Caco-2 (cell line): ENCODE results near the gene MYLK3. TPM values are rescaled to one million over a fixed set of nuclear protein-coding genes. Genes with fewer than 3 reads are reported as not detected.

Experiments
- BruUV-seq: library from RNA; stranded (reverse); fragments of 400-500 nt; replicated peaks from 2 replicates; lab custom pipeline; 2021; lab: Mats Ljungman, UMichigan
- CTCF ChIA-PET: fragments of 300-600 bp; sonication (Branson Sonifier 250); formaldehyde crosslinking; loops from one replicate; lab custom pipeline; 2022; ENCODE audit warnings: antibody characterized with exemption; lab: Charles Lee
- POLR2A ChIA-PET: fragments of 300-600 bp; sonication (Branson Sonifier 250); formaldehyde crosslinking; loops from one replicate; lab custom pipeline; 2022; ENCODE audit warnings: antibody characterized with exemption; lab: Charles Lee
- DNase-seq, 2 experiments: peaks; one replicate each; pipeline versions ENCODE4 v3.0.0 to v3.0.0-alpha.2; 2020 to 2022
- H3K27me3 ChIP-seq: replicated peaks from 2 replicates; pipeline ENCODE4 v1.6.0; 2011; ENCODE audit warnings: low read length; ENCODE audit not compliant: control insufficient read depth, insufficient read depth
- H3K36me3 ChIP-seq: 2 replicates; pipeline ENCODE4 v1.5.1; 2011; ENCODE audit warnings: low read length; ENCODE audit not compliant: control insufficient read depth, insufficient read depth
- H3K4me1 ChIP-seq: fragments of 250-450 bp; sonication (Bioruptor Pico); 2 replicates; pipeline ENCODE4 v1.5.1; 2020; ENCODE audit warnings: mild to moderate bottlenecking
- H3K4me3 ChIP-seq: 2 replicates; pipeline ENCODE4 v1.5.1; 2011; ENCODE audit warnings: low read depth, mild to moderate bottlenecking, control low read depth, low read length
- H3K9me3 ChIP-seq: fragments of 250-450 bp; sonication (Bioruptor Pico); 2 replicates; pipeline ENCODE4 v1.5.1; 2020; ENCODE audit warnings: mild to moderate bottlenecking, moderate library complexity
- H3K27ac Mint-ChIP-seq: one replicate; pipeline ENCODE4 v1.8.0; 2022; ENCODE audit warnings: mixed read lengths; ENCODE audit not compliant: unreplicated experiment
- H3K27me3 Mint-ChIP-seq: one replicate; pipeline ENCODE4 v1.8.0; 2022; ENCODE audit warnings: mixed read lengths; ENCODE audit not compliant: insufficient read depth, unreplicated experiment
- H3K36me3 Mint-ChIP-seq: one replicate; pipeline ENCODE4 v1.8.0; 2022; ENCODE audit warnings: mild to moderate bottlenecking, mixed read lengths; ENCODE audit not compliant: insufficient read depth, unreplicated experiment
- H3K4me1 Mint-ChIP-seq: one replicate; pipeline ENCODE4 v1.8.0; 2022; ENCODE audit warnings: low read depth, mixed read lengths; ENCODE audit not compliant: unreplicated experiment
- H3K4me3 Mint-ChIP-seq: one replicate; pipeline ENCODE4 v1.8.0; 2022; ENCODE audit warnings: mild to moderate bottlenecking, moderate library complexity, mixed read lengths; ENCODE audit not compliant: unreplicated experiment
- H3K9me3 Mint-ChIP-seq: one replicate; pipeline ENCODE4 v1.8.0; 2022; ENCODE audit warnings: mixed read lengths; ENCODE audit not compliant: unreplicated experiment
- CTCF ChIP-seq, 2 experiments: fragments of 200-600 bp in 1 of 2; IDR thresholded peaks; 1 replicate in 1 of 2; 2 replicates in 1 of 2; pipeline versions ENCODE4 v1.5.1 to v1.8.0; 2011 to 2022; ENCODE audit warnings: antibody characterized with exemption in 1 of 2, control low read depth in 1 of 2, inconsistent platforms in 1 of 2, low read depth in 1 of 2, low read length in 1 of 2, mild to moderate bottlenecking in 1 of 2, moderate library complexity in 1 of 2; ENCODE audit not compliant: insufficient read depth in 1 of 2, severe bottlenecking in 1 of 2, unreplicated experiment in 1 of 2
- intact Hi-C: fragments of 100-400 bp; cut with micrococcal nuclease; formaldehyde crosslinking; loops from one replicate; pipeline ENCODE4 v1.10.0; 2022; ENCODE audit not compliant: unreplicated experiment
- total RNA-seq: library from RNA; stranded (reverse); gene quantifications from 2 replicates; pipeline ENCODE4 v1.2.3, GENCODE V29; 2022

Gene MYLK3
- total RNA-seq, 1 experiment from 2014 or later: 1.2 TPM

DNA sequence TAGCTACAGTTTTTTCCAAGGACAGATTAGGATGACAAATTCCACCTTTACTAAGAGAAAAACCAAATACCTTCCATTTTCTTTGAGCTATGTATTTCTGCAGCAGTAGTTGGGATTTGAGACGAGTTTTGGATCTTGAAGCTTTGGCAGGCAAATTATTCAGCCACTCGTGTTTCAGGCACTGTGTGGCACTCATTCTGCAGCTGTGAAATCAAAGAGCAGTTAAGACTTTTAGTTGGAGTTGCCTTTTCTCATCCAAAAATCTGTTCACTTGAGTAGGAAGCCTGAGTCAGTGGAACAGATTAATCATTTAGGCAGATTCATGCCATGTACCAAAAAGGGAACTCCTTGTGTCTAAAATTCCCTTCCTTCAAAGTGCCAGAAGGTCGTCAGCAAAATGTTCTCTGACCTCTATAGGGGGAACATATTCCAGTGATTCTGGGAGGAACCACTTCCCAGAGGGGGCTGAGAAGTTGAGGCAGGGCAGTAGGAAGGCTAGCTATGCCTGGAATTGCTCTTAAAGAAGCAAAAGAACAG lies 38.6 kb downstream of the MYLK3 start:
- H3K36me3 Mint-ChIP-seq: no peaks in the 10 kb centered on the region

GRCh38 chr16:46706642-46707041 lies 41.5 kb downstream of the MYLK3 start:
- H3K36me3 ChIP-seq: no peaks in the 10 kb centered on the region
- peak overlapping the region; percentile 68 for H3K27ac Mint-ChIP-seq
- peaks cover 11% of the 10 kb centered on the region for H3K4me1 Mint-ChIP-seq
- no peaks in the 10 kb centered on the region for H3K27me3 Mint-ChIP-seq
- H3K27me3 ChIP-seq: no peaks in the 10 kb centered on the region
- H3K4me3 Mint-ChIP-seq: peak overlapping the region; percentile 39
- H3K9me3 Mint-ChIP-seq: no peaks in the 10 kb centered on the region
- no peaks in the 10 kb centered on the region for H3K36me3 Mint-ChIP-seq
- ChIA-PET CTCF (no interaction called here), POLR2A (no interaction called here)
- DNase-seq: no peak
- no peaks in the 10 kb centered on the region for H3K9me3 ChIP-seq
- peaks cover 15% of the 10 kb centered on the region for H3K4me1 ChIP-seq
- no peak overlapping the region for H3K4me3 ChIP-seq
- intact Hi-C loops: loop anchor here (1.0 kb wide), 1 partner anchor 42 kb away; the partner anchor contains the start of gene MYLK3
- TF ChIP-seq CTCF (IDR thresholded peaks at IDR 0.05; ENCODE audit: insufficient read depth in 1 of 2, low read depth in 1 of 2, low read length in 1 of 2, severe bottlenecking in 1 of 2, unreplicated experiment in 1 of 2): no peak
- no TSS peak for BruUV-seq

More for the DNA sequence above, 38.6 kb downstream of the MYLK3 start:
- CTCF ChIA-PET: no interaction called here
- DNase-seq: no peak
- no peak overlapping the region for H3K4me3 ChIP-seq
- intact Hi-C loops: no loop called here
- POLR2A ChIA-PET: no interaction called here
- Mint-ChIP-seq H3K27ac (no peak overlapping the region), H3K4me3 (no peak overlapping the region), H3K9me3 (no peaks in the 10 kb centered on the region), H3K4me1 (peaks cover 11% of the 10 kb centered on the region), H3K27me3 (no peaks in the 10 kb centered on the region)
- H3K9me3 ChIP-seq: no peaks in the 10 kb centered on the region
- BruUV-seq: no TSS peak
- TF ChIP-seq CTCF (IDR thresholded peaks at IDR 0.05; ENCODE audit: insufficient read depth in 1 of 2, low read depth in 1 of 2, low read length in 1 of 2, severe bottlenecking in 1 of 2, unreplicated experiment in 1 of 2): no peak
- H3K27me3 ChIP-seq: no peaks in the 10 kb centered on the region
- H3K4me1 ChIP-seq: peaks cover 15% of the 10 kb centered on the region
- H3K36me3 ChIP-seq: no peaks in the 10 kb centered on the region

GRCh38 chr16:46702030-46702429 lies 46.1 kb downstream of the MYLK3 start:
- no peak for DNase-seq
- Histone ChIP-seq H3K36me3 (no peaks in the 10 kb centered on the region), H3K4me3 (no peak overlapping the region), H3K4me1 (peaks cover 8% of the 10 kb centered on the region), H3K9me3 (no peaks in the 10 kb centered on the region), H3K27me3 (no peaks in the 10 kb centered on the region)
- peaks cover 7% of the 10 kb centered on the region for H3K4me1 Mint-ChIP-seq
- H3K9me3 Mint-ChIP-seq: no peaks in the 10 kb centered on the region
- no TSS peak for BruUV-seq
- CTCF ChIA-PET: no interaction called here
- POLR2A ChIA-PET: no interaction called here
- H3K4me3 Mint-ChIP-seq: no peak overlapping the region
- no peak for TF ChIP-seq CTCF (IDR thresholded peaks at IDR 0.05; ENCODE audit: insufficient read depth in 1 of 2, low read depth in 1 of 2, low read length in 1 of 2, severe bottlenecking in 1 of 2, unreplicated experiment in 1 of 2)
- intact Hi-C loops: no loop called here
- no peak overlapping the region for H3K27ac Mint-ChIP-seq
- peaks cover 8% of the 10 kb centered on the region for H3K36me3 Mint-ChIP-seq
- no peaks in the 10 kb centered on the region for H3K27me3 Mint-ChIP-seq
